ENCODE data around the gene FDXR. TPM values are rescaled to one million over a fixed set of nuclear protein-coding genes. Genes with fewer than 3 reads are reported as not detected.
A peak's percentile ranks its signal among the peaks of the same experiment; 100 is the strongest.
"Not testable (repeated sequence)": the region's sequence is repeated elsewhere in the genome, so short reads cannot be mapped to it uniquely, and the experiment has no call there.

Gene FDXR
- total RNA-seq, 1 donor from 2014 or later = 6.3 TPM

- DNase-seq (ENCODE audit: low spot score) (no peak), ATAC-seq (no peak)
- intact Hi-C loops (cut with DNase I) = no loop called here
Observed at GRCh38 chr17:74875977-74876593, 3.3 kb upstream of the FDXR start.

- no peak for ATAC-seq
- no peak for DNase-seq (ENCODE audit: low spot score)
- intact Hi-C loops (cut with DNase I) = no loop called here
Observed at GRCh38 chr17:74875155-74875976, 2.6 kb upstream of the FDXR start.

GRCh38 chr17:74874615-74875037 lies 1.8 kb upstream of the FDXR start:
- no peak for DNase-seq (ENCODE audit: low spot score)
- ATAC-seq = no peak
- intact Hi-C loops (cut with DNase I) = no loop called here

- intact Hi-C loops (cut with DNase I) = no loop called here
- DNase-seq (ENCODE audit: low spot score) (no peak), ATAC-seq (no peak)
Observed at GRCh38 chr17:74873874-74874614, 1.2 kb upstream of the FDXR start.

GRCh38 chr17:74873037-74873873 lies 461 bp upstream of the FDXR start:
- intact Hi-C loops (cut with DNase I) = no loop called here
- DNase-seq (ENCODE audit: low spot score) = peak; percentile 100
- peak; percentile 98 for ATAC-seq

- ATAC-seq (no peak), DNase-seq (ENCODE audit: low spot score) (no peak)
- intact Hi-C loops (cut with DNase I) = no loop called here
Observed at GRCh38 chr17:74871356-74872076, 1.3 kb downstream of the FDXR start.

- no peak for DNase-seq (ENCODE audit: low spot score)
- no peak for ATAC-seq
- intact Hi-C loops (cut with DNase I) = no loop called here
Observed at GRCh38 chr17:74870512-74870911, 2.3 kb downstream of the FDXR start.

GRCh38 chr17:74870028-74870427 lies 2.8 kb downstream of the FDXR start:
- DNase-seq (ENCODE audit: low spot score); intact Hi-C loops (cut with DNase I); ATAC-seq: not testable (repeated sequence)

- intact Hi-C loops (cut with DNase I) = loop anchor here (5.0 kb wide), 1 partner anchor 1617 kb away; no protein-coding TSS in a partner anchor
- no peak for DNase-seq (ENCODE audit: low spot score)
- no peak for ATAC-seq
Observed at GRCh38 chr17:74868908-74869255, 3.9 kb downstream of the FDXR start.

GRCh38 chr17:74868251-74868907 lies 4.4 kb downstream of the FDXR start:
- intact Hi-C loops (cut with DNase I) = loop anchor here (5.0 kb wide), 1 partner anchor 1616 kb away; no protein-coding TSS in a partner anchor
- DNase-seq (ENCODE audit: low spot score) = no peak
- no peak for ATAC-seq

- DNase-seq (ENCODE audit: low spot score) = no peak
- intact Hi-C loops (cut with DNase I) = loop anchor here (5.0 kb wide), 1 partner anchor 1614 kb away; no protein-coding TSS in a partner anchor
- ATAC-seq = no peak
Observed at GRCh38 chr17:74866198-74866835, 6.5 kb downstream of the FDXR start.

- no peak for DNase-seq (ENCODE audit: low spot score)
- intact Hi-C loops (cut with DNase I) = loop anchor here (2.0 to 5.0 kb wide), 2 partner anchors 121 to 1613 kb away; no protein-coding TSS in a partner anchor
- ATAC-seq = no peak
Observed at GRCh38 chr17:74865504-74866197, 7.1 kb downstream of the FDXR start.

GRCh38 chr17:74864866-74865395 lies 7.9 kb downstream of the FDXR start:
- intact Hi-C loops (cut with DNase I) = loop anchor here (1.0 to 5.0 kb wide), 3 partner anchors 72 to 1613 kb away; no protein-coding TSS in a partner anchor
- peak; percentile 90 for DNase-seq (ENCODE audit: low spot score)
- peak; percentile 78 for ATAC-seq

- no peak for DNase-seq (ENCODE audit: low spot score)
- intact Hi-C loops (cut with DNase I) = loop anchor here (1.0 to 2.0 kb wide), 2 partner anchors 71 to 120 kb away; no protein-coding TSS in a partner anchor
- no peak for ATAC-seq
Observed at GRCh38 chr17:74864297-74864865, 8.4 kb downstream of the FDXR start.

- intact Hi-C loops (cut with DNase I) = loop anchor here (1.0 to 2.0 kb wide), 2 partner anchors 70 to 119 kb away; no protein-coding TSS in a partner anchor
- no peak for ATAC-seq
- no peak for DNase-seq (ENCODE audit: low spot score)
Observed at GRCh38 chr17:74863420-74864296, 9.1 kb downstream of the FDXR start.
